ENCODE measurements around the gene PIANP.
"Not testable (repeated sequence)": the region's sequence is repeated elsewhere in the genome, so short reads cannot be mapped to it uniquely, and the experiment has no call there.

PIANP gene

DNA sequence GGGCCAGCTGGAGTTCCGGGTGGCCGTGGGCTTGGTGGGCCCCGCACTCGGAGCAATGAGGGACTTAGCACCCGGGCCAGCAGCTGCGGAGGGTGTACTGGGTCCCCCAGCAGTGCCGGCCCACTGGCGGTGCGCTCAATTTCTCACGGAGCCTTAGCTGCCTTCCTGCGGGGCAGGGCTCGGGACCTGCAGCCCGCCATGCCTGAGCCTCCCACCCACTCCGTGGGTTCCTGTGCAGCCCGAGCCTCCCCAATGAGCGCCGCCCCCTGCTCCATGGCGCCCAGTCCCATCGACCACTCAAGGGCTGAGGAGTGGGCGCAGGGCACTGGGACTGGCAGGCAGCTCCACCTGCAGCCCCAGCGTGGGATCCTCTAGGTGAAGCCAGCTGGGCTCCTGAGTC, 7.7 kb upstream of the PIANP start:
- not testable (repeated sequence) for DNase-seq (ENCODE audit: low spot score)

DNA sequence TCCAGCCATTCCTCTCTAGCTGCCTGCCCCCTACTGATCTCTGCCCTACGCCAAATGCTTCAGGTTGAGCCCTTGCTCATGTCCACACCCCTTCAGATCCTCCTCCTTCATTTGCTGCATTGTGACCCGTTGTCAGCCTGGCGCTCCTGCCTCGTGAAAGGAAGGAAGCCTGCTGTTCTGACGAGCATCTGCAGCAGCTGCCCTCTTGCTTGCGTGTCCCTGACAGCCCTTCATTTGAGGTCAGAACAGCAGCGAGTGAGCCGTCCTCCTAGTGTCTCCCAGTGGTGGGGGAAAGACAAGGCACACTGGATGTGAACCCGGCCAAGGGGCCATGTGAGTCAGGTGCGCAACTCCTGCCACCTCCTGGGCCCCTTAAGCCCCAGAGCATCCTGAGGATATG, 3.0 kb upstream of the PIANP start:
- no peak for DNase-seq (ENCODE audit: low spot score)

DNA sequence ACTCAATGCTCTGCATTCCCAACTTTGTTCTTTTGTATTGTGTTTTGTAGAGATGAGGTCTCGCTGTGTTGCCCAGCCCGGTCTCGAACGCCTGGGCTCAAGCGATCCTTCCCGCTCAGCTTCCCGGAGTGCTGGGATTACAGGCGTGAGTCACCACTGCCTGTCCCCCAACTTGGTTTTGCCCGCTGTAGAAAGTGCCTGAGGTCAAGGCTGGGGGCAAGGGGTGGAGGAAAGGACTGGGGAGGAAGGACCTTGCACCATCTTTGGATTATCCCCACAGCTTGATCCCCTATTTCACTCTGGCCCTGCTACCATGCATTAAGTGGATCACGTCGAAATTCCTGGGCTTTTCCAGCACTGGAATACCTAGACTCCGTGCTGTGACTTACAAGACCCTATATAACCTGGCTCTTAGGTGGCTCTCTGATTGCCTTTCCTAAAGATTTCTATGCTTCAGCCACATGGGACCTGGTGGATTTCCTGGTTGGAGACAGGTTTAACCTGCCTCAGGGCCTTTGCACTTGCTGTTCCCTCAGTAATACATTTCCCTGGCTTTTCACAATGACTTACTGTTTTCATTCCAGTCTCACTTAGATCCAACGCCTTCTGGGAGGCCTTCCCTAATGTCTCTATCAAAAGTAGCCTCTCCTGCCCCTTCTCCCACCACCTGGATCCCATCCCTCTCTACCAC, 608 bp upstream of the PIANP start:
- no peak for DNase-seq (ENCODE audit: low spot score)

DNA sequence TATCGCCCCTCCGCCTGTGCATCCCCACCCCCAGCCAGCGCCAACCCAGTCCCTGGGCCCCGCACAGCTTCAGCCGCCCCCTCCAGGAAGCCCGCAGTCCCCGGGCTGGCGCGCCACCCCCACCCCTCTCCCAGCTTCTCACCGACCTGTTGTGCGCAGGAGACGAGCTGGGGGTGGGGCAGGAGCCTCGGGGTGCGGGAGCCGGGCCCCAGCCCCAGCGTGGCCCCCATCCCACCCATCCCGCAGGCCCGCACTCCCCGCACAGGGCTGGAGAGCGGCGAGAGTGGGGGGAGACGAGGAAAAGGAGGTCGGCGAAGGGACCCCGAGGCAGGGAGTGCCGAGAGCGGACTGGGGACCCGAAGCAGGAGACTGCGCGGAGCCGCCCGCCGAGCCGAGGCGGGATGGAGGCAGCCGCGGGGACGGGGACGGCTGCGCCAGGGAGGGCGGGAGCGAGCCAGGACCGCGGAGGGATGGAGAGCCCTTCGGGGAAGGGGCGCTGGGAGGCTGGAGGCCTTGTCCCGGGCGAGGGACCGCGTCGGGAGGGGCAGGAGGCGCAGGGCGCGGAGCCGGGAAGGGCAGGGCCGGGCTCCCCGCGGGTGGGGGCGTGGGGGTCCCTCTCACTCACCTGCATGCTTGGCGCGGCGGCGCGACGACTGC, 498 bp downstream of the PIANP start:
- no peak for DNase-seq (ENCODE audit: low spot score)

DNA sequence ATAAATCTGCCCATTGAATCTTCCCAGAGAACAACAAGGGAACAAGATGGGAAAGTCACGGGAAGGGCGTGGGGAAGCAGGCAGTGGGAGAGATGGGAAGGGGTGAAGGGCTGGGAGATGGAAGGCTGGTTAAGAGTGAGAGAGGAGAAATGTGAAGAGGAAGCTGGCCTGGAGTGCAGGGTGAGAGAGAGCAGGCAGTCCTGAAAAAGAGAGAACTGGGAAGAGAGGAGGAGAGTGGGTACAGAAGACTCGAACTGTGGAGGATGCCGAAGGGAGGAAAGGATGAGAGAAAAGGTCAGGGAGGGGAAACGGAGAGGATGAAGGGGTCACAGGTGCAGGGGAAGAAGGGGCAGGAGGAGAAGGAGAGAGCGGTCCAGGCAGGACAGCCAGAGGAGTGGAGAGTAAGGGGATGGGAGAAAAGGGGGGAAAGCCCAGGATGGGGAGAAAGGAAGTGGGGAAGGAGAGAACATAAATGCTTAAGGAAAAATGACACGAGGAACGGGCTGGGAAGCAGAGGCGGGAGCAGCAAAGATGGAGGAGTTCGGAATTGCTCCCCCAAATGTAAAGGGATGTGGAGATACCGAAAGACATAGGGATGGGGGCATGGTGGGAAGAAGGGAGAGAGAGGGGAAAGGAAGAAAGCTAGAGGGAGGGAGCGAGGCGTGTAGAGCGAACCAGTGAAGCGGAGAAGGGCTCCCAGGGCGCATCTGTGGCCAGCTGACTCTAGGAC, 1.2 kb downstream of the PIANP start:
- DNase-seq (ENCODE audit: low spot score): no peak

DNA sequence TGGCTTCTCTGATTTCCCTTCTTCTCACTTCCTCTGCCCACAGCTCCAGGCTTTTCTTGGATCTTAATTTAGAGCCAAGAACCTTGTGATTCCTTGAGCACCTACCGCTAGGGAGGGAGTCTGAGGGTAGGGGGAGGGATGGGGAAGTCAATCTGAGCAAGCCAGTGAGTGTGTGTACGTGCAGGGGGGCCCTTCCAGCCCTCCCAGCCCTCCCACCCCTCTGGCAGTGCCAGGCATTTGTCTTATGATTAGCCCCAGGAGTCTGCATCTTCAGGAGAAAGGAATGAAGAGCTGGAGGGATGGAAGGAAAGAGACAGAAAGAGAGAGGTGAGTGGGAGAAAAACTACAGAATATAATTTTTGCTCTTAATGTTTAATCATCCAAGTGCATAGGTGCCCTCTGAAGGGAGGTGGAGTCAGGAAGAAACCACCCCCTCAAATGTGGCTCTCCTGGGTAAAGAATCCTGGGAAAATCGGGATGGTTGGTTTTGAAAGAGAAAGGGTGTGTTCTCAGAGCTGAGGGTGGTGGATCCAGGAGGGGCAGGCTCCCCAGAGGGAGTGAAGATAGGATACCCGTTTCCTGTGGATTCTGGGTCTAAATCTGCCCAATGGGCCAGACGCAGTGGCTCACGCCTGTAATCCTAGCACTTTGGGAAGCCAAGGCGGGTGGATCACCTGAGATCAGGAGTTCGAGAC, 2.1 kb downstream of the PIANP start:
- no peak for DNase-seq (ENCODE audit: low spot score)

DNA sequence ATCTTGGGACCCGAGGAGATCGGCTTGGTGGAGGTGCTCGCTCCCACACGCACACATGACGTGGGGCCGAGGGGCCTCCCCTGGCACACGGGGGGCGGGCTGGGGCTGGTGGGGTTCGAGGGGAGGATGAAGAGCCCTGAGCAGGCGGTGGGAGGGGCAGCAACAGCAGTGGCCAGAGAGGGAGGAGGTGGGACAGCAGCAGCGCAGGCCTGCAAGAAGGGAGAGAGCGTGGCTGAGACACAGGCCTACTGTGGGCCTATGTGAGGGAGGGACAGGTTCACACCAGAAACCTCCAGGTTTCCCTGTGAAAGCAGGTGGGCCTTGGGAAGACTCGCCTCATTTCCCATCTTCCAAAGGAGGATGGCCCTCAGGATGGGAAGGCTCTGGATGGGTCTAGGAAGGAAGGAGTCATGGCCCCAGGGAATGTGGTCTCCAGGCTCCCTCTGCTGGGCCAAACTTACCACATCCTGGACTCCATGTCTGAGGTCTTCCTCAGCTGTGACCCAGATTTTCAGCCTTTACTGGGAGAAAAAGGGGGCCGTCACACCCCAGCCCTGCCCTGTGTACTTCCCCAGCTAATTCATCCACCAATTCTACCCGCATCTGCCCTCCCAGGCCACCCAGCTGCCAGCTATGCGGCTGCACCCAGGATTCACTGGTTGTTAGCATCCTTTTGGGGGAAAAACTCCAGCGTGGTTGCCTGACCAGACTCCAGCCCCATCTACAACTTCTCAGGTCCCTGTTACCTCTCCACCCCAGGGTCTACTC, 2.8 kb downstream of the PIANP start:
- DNase-seq (ENCODE audit: low spot score): no peak

DNA sequence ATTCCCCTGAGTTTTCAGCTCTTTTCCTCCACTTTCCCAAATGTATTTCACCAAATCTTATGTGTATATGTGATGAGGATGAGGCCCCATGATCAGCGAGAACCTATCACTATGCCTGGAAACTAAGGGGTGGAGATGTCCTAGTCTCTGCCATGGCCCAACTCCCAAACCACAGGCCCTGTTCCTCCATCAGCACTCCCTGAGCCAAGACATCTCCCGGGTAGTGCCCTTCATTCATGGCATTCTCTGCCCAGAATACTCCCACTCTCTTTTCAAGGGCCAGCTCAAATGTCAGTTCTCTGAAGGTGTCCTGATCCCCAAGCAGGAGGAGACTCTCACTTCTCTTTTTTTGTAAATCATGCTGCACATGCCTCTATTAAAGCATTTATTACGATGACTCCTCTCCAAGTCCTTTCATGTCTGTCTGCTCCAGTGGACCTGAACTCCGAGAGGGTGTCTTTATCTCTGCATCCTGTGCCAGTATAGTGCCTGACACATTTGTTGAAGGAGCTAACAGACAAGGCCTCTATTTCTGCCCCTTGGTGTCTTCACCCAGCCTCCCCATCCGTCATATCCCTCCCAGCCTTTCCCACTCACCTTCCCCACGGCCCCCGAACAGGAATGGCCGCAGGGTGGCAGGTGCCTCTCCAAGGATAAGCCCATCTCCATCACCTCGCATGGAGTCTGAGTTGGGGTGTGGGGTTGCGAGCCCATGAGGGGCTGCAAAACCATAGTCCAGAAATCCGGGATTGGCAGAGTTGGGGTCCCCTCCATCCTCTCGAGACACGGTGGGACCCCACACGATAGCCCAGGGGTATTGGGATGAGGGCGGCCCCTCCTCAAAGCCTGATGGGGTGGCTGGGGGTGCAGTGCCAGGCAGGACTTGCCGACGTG, 3.7 kb downstream of the PIANP start:
- DNase-seq (ENCODE audit: low spot score): no peak

DNA sequence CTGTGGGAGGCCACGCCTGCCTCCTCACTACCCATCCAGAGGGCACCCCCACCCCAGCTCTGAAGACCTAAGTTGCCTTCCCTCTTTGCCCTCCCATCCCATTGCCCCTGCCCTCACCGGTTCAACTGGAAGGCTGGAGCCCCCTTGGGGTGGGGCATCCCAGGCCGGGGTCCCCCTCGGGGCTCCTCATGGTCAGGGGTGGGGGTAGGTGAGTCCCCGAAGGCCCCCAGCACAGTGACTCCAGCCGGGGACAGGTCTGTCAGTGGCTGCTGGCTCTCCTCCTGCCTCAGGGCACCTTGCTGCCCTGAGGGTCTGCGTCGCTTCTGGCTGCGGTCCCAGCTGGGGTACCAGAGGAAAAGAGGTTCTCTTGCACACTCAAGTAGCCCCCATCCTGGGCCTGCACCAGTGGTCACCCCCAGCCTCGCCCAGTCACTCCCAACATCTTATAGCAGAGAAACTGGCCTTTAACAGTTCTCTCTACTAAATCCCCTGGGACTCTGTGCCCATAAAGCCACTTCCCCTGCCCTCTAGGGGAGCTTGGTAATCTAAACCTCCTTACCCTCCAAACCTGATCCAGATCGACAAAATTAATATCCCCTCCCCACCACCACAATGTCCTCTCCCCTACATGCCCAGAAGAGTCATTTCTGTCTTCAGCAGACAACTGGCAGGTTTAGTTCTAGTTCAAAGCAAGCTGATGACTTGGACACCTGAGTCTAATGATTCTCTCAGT, 5.1 kb downstream of the PIANP start:
- no peak for DNase-seq (ENCODE audit: low spot score)

DNA sequence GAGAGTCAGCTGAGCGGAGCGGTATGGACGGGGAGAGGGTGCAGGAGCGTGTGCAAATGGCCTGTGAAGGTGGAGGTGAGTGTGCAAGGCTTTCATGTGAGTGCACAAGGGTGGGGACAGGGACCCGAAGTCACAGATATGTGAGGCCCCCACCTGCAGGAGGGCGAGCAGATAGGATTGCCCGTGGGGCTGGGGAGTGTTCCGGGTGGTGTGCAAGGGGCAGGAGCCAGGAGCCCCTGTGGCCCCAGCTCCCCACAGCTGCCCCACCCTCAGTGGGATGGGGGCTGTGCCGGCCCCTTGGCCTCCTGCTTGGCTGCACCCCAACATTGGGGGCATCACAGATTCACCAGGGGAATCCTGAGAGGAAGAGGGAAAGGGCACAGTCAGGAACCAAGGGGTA, 5.9 kb downstream of the PIANP start:
- DNase-seq (ENCODE audit: low spot score): no peak

DNA sequence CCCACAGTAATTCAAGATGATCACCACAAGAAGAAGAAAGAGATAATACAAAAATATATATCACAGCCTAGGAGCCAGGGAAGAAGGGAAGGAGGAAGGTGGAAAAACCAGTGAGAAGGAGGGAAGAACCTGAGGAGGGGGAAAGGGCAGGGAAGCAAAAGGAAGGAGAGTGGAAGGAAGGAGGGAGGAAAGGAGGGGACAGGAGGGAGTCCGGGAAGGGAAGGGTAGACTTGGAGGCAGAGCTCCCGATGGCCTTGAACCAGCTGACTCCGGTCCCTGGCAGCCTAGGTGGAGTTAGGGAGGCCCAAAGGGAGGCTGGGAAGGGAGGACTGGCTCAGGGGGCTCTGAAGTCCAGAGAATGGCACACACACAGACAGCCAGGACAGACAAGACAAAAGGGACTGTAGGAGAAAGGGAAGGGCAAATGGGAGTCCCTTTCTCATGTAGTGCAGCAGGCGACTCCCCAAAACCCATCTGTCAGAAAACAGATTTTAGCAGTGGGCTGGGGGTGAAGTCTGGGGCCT, 6.7 kb downstream of the PIANP start:
- DNase-seq (ENCODE audit: low spot score): no peak

DNA sequence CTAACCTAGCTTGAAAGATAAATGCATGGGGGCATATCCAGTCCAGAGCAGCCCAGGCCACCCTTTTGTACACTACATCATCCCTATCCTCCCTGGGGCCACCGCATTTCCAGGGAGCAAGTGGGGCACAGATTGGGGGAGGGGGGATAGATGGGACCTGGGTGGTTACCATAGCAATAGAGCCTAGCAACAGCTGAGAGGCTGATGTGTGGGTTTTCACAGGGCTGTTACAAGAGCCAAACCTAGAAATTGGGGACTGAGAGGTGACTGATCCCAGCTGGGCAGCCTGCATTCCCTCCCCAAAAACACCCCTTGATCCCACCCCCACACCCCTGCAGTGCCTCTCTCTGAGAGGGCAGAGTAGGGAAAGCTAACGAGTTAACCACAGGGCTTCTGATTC, 7.7 kb downstream of the PIANP start:
- DNase-seq (ENCODE audit: low spot score): no peak

DNA sequence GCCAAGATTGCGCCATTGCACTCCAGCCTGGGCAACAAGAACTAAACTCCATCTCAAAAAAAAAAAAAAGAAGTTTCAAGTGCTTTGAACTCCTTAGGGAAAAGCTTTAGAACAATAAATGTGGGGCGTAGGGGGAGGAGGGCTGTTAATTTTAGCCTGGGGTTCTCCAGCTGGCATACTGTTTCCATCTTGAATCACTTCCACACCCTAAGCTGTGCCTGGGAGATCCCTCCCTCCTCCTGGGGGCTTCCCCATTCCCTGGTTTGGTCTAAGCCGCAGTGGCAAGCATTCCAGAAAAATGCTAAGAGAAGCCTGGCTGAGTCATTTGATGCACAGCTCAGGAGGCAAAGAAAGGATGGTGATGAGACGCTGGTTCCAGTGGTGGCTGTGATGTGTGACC, 9.1 kb downstream of the PIANP start:
- no peak for DNase-seq (ENCODE audit: low spot score)

DNA sequence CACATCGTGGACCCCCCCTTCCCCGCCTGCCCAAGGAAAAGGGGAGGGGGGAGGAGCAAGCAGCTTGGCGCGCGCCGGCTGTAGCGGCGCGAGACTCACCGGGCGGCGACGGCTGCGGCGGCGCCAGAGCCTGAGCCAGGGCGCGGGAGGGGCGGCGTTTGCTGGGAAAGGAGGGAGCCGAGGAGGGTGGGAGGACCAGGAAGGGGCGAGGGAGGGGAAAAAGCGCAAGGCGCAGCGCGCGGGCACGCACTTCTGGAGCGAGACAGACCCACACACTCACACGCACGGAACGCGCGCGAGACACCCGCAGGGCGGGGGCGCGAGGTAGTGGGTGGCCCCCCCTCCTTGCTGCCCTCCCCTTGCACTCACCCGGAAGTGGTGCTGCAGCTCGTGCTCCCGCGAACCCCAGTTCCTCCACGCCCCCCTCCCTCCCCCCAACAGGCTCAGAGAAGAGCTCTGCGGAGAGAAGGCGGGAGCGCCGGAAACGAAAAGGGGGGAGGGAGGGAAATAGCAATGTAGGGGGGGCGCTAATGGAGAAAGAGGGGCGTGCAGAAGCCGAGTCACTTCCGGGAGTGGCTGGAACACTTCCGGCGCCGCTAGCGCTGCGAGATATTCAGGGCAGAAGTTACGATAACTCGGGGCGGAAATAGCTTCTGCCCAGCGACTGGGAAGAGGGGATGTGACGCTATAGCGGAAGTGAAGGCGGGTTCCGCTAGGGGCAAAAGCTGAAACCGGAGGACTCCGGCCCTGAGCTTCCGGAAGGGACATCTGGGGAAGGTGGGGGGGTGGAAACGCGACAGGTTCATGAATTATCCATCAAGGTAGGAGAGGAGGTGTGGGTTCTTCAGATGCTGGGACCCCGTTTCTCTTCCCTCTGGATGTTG, 11.4 kb downstream of the PIANP start, which contains the start of gene ZNF384:
Gene ZNF384 (minus strand): TSS at position 377 of the 884 bp plus-strand sequence. CDS start 9,855 bp downstream, outside the sequence.
- peak; percentile 98 for DNase-seq (ENCODE audit: low spot score)

DNA sequence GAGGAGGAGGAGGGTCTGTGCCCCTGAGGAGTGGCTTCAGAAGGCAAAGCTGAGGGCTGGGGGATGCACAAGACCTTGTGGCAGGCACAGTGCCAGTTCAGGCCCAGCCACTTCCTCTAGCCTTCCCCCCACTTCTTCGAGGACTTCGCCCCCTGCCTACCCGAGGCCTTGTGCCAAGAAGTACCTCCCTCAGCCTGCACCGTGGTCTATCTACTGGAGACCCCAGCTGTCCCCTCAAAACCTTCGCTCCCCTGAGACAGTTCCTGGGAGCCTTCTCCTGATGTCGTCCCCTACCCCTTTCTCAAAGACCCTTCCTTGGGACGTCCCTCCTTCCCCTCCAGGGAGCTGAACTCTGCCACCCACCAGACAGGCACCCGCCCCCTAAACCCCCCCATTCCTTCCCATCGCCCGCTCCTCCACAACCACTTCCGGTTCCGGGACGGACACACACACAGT, 12.0 kb downstream of the PIANP start:
- no peak for DNase-seq (ENCODE audit: low spot score)

DNA sequence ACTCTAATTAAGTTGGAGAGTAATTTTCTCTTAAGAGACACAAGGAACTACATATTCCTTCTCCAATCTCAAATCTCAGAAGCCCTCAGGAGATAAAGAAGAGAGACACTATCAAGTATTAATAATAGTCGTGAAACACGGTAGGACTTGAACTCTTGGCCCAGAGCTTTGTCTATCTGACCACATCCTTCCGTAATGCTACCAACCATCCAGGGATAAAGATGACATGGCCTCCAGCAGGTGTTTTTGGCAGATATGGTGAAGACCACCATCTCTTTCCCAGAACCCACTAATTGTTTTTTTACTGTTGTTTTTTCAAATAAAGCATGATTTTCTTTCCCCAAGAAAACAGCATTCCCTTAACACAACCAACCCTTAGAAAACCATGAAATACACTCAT, 14.8 kb downstream of the PIANP start:
- no peak for DNase-seq (ENCODE audit: low spot score)

DNA sequence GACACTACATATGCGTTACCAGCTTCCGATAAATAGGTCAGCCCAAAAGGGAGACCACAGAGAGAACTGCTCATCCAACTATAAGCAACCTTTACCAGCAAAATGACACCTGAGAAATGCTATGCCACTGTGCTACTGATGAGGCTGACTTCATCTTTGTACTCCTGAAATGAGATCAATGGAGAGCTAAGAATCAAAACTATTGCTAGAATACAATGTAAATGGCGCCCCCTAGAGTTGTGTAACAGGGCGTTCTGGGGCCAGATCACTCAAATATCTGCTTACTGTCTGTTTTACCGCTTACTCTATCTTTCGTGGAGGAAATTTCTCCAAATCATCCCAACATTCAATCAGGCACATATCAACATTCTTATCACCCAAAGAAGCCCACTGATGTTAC, 16.0 kb downstream of the PIANP start:
- peak; percentile 79 for DNase-seq (ENCODE audit: low spot score)

DNA sequence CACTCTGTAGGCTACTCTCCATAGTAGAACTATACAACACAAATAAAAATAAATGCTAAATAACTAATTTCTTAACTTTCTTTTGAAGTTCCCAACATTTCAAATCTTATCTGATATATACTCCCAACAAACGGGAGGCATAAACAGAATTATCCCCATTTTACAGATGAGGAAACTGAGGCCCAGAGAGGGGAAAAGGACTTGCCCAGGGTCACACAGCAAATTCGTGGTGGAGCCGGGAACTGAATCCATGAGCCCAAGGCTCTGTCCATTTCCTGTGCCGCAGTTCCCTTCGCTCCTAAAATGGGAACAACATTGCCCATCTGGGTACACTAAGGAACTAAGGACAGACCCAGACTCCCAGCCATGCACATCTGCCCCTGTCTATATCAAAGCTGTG, 23.7 kb downstream of the PIANP start:
- DNase-seq (ENCODE audit: low spot score): no peak

DNA sequence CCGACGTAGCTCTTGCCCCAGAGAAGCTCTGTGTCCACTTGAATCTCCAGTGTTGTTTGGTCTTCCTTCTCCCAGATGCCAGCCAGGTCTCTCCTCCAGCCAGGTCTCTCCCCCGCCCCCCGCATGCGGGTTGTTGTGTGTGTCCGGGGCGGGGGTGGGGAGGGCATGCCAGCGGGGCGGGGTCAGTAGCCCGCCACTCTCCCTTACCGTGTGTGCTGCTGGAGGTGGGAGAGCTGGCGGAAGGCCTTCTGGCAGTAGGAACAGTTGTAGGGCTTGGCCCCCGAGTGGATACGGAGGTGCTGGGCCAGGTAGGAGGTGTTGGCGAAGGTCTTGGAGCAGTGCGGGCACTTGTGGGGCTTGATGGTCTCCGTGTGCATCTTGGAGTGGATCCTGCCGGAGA, 28.5 kb downstream of the PIANP start:
- DNase-seq (ENCODE audit: low spot score): no peak
